NCI-H526 (cell line): ENCODE results near the gene AUH.
"Not testable (repeated sequence)": the region's sequence is repeated elsewhere in the genome, so short reads cannot be mapped to it uniquely, and the experiment has no call there.

Experiments used
- DNase-seq, 2 experiments: peaks; one replicate each; lab custom pipeline; 2025; lab: John Stamatoyannopoulos, UW

Gene AUH

DNA sequence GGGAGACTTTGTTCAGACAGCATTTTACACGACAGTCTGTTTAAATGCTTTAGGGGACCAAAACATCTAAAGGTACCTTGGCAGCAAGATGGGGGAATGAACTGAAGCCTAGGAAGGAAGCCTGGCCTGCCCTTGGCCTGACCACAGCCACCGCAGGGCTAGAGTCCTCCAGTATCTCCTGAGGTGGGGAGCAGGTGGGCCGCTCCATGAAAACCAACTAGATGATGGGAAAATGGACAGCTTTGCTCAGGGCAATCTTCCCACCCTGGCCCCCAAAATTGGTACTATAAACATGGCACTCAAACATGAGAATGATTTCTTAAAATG lies 153.3 kb downstream of the AUH start:
- no peak for DNase-seq

GRCh38 chr9:91207729-91208418 lies 153.8 kb downstream of the AUH start:
- DNase-seq = no peak

DNA sequence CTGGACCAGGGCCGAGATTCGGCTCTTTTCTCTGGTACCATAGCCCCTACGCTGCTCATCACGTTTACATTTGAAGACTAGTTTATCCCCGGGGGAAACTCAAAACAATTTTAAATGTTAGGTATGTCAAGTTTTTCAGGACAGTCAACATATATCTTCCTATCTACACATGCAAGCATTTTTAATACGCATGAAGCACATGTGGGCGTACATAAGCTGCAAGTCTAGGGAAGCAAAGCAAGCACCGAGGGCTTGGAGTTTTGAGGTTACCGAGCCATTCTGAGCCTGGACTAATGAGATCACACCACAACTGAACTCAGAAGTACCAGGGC lies 154.4 kb downstream of the AUH start:
- DNase-seq = no peak

GRCh38 chr9:91206806-91207205 lies 154.9 kb downstream of the AUH start:
- DNase-seq = no peak

- DNase-seq = no peak
Measured at GRCh38 chr9:91202736-91203283, 158.9 kb downstream of the AUH start.

DNA sequence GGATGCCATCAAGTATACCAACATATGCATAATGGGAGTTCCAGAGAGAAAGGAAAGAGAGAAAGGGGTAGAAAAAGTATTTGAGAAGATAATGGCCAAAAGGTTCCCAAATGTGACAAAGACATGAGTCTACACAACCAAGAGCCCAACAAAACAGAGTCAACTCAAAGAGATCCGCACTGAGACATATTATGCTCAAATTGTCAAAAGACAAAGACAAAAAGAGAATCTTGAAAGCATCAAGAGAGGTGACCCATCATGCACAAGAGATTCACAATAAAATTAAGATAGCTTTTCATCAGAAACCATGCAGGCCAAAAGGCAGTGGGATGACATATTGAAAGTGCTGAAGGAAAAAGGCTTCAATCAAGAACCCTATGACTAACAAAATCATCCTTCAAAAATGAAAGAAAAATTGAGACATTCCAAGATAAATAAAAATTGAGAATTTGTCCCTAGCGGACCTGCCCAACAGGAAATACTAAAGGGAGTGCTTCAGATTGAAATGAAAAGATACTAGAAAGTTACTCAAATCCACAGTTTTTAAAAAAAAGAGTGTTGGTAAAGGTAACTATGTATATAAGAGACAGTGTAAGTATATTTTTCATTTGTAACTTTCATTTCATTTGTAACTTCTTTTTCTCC lies 160.9 kb downstream of the AUH start:
- no peak for DNase-seq

DNA sequence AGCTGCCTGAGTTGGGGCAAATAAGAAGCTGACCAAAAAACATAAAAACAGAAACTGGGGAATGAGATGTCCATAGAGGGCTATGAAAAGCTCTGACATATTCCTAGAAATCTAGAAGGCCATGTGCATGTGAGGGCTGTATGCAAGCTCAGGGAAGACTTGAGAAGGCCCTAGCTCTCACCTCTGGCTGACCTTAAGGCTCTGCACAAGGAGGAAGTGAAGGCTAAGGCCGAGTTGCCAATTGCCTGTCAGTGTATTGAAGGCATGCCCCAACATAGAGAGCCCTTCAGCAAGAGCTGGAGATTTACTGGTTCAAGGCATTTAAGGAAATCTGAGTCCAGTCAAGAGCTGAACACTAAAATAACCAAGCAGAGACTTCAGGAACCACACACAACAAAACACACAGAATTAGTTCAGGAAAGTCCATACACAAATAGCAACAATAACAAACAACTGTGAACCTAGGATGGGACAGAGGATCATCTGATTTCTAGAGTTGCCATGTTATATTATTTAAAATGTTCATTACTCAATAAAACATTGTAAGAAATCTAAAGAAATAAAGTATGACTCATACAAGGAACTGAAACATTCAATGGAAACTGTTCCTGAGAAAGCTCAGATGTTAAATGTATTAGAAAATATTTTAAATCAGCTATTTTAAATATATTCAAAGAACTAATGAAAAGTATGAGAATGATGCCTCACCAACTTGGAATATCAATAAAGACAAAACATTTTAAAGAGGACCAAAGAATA lies 161.8 kb downstream of the AUH start:
- DNase-seq = no peak

GRCh38 chr9:91198881-91199280 lies 162.8 kb downstream of the AUH start:
- not testable (repeated sequence) for DNase-seq

- DNase-seq = no peak
Measured at GRCh38 chr9:91198405-91198804, 163.3 kb downstream of the AUH start.

- peak in 1 of 2 experiments; percentile 34 for DNase-seq
Measured at GRCh38 chr9:91197232-91198181, 164.2 kb downstream of the AUH start.

DNA sequence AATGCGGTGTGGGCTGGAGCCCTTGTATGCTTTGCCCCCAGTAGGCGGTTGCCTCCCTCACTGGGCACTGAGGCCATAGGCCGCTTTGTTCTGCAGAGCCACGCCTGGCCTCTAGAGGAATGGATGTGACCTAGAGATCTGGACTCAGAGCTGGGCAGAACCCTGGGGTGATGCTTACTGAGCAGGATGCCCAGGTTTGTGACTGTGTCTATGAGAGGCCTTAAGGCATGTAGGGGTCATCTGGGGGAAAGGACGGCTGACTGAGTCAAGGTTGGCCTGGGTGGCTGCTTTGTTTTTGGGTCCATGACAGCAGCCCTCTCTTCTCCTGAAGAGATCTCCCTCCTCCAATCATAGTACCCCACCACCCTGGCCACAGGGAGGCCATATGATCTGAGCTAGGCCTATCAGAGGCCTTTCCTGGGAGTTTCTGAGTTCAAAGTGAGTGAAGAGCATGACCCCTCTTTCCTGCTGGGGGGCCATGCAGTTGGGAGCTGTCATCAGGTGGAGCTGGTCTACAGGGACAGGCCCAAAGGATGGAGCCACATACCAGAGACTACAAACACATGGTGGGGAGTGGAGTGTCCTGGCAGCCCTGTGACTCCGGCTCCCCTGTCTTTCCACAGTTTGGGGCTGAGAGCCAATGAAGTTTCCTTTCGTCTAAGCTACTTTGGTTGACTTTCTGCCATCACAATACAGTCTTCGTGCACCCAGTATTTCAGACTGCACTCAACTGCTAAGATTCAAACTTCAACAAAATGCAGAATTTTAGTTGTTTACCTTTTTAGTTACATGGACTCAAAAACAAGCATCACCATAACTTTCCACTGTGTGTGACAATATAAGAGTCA lies 165.4 kb downstream of the AUH start:
- DNase-seq = no peak

- no peak for DNase-seq
Measured at GRCh38 chr9:91195372-91196012, 166.2 kb downstream of the AUH start.

DNA sequence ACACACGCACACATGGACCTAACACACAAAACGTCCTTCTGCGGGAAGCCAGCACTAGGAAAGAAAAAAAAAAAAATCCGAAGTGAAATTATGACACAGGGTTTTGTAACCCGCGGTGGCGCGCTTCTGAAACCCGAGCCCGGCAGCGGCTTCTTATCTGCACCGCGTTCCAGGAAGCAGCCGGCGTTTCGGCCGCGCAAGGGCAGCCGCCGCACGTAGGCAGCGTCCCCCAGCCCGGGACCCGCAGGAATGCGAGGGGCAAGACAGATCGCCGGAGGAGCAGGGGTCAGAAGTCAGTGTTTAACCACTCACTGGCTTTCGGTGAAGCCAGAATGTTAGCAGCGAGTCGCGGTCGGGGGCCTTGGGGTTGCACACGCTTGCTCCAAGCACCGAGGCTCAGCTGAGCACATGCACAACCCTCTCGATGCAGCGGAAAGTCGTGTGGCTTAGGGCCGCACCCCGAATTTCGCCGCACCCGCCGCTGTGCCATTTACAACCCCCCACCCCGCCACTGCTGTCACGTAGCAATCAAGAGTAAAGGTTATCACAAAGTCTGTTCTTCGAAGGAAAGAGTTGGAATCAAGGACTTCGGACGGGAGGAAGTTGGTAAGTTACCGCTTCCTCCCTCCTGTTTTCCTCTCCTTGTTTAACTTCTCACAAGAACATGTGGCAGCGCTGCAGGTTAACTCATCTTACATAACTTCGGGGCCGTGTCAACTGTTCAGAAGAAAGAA lies 167.9 kb downstream of the AUH start:
- DNase-seq = peak in 1 of 2 experiments; percentile 74

DNA sequence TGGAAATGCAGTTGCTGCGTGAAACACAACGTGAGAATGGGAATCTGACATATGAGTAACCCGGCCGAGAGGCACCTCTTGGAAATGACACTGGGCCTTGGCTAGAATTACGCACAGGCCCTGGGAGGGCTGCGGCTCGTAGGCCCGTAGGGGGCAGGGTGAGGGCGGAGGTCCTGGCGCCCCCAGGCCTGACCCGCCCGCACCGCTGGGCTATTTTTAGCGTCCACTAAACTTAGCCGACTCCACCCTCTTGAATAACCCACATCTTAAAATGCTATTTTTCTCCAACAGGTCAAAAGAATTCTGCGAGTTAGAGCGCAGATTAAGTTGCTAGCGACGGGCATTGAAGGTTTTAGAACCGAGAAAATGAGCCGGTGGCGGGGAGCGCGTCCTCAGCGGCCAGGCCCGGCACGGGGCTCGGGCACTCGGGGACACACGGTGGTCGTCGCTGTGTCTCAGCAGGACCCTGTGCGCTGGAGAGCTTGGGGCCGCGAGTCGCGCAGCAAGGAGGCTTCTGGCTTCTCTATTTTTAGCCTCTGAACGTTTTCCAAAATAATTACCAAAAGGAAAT lies 168.5 kb downstream of the AUH start:
- DNase-seq = peak; percentile 22 to 55

GRCh38 chr9:91192381-91193086 lies 169.2 kb downstream of the AUH start:
- DNase-seq = no peak

- no peak for DNase-seq
Measured at GRCh38 chr9:91191411-91192380, 170.0 kb downstream of the AUH start.

- DNase-seq = no peak
Measured at GRCh38 chr9:91190062-91190461, 171.7 kb downstream of the AUH start.
